ENCODE results near the gene PLPP4.

DNA sequence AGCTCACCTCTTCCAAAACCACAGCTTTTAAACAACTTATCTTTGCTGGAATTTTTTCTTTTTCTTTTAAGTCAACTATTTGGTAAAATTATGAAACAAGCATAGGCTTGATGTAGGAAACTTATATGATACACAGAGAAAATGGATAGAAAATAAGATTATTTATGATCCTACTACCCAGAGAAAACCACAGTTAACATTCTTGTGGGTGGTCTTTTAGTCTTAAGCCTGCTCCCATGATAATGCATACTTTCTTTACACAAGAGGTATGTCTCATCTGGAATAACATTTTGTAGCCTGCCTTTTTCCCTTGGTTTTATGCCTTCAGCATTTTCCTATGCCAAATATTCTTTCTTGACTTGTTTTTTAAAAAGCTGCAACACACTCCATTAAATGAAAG is 21.4 kb downstream of the PLPP4 start:
- TF ChIP-seq RXRA (IDR thresholded peaks at IDR 0.05; ENCODE audit: borderline replicate concordance, low read depth) = no peak
- TF ChIP-seq, protein P1, sequence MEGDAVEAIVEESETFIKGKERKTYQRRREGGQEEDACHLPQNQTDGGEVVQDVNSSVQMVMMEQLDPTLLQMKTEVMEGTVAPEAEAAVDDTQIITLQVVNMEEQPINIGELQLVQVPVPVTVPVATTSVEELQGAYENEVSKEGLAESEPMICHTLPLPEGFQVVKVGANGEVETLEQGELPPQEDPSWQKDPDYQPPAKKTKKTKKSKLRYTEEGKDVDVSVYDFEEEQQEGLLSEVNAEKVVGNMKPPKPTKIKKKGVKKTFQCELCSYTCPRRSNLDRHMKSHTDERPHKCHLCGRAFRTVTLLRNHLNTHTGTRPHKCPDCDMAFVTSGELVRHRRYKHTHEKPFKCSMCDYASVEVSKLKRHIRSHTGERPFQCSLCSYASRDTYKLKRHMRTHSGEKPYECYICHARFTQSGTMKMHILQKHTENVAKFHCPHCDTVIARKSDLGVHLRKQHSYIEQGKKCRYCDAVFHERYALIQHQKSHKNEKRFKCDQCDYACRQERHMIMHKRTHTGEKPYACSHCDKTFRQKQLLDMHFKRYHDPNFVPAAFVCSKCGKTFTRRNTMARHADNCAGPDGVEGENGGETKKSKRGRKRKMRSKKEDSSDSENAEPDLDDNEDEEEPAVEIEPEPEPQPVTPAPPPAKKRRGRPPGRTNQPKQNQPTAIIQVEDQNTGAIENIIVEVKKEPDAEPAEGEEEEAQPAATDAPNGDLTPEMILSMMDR (IDR thresholded peaks at IDR 0.05) = no peak
- TF ChIP-seq, protein P2, sequence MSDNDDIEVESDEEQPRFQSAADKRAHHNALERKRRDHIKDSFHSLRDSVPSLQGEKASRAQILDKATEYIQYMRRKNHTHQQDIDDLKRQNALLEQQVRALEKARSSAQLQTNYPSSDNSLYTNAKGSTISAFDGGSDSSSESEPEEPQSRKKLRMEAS (IDR thresholded peaks at IDR 0.05; ENCODE audit: low read depth) = no peak
- TF ChIP-seq JUND (IDR thresholded peaks at IDR 0.05) = no peak
- no peak for TF ChIP-seq SIN3A (IDR thresholded peaks at IDR 0.05; ENCODE audit: borderline replicate concordance, low read depth, low read length)

All from SK-N-SH (cell line).